A673 (cell line): ENCODE data around the gene CNOT8. TPM values are rescaled to one million over a fixed set of nuclear protein-coding genes. Genes with fewer than 3 reads are reported as not detected.

ENCODE experiments used
- BruUV-seq: library from RNA; stranded (reverse); fragments of 400-500 nt; replicated peaks from 2 replicates; lab custom pipeline; 2021; lab: Mats Ljungman, UMichigan
- CTCF ChIA-PET: fragments of 300-600 bp; sonication (Branson Sonifier 250); formaldehyde crosslinking; loops from one replicate; lab custom pipeline; 2022; ENCODE audit warnings: antibody characterized with exemption; lab: Charles Lee
- POLR2A ChIA-PET: fragments of 300-600 bp; sonication (Branson Sonifier 250); formaldehyde crosslinking; loops from one replicate; lab custom pipeline; 2022; ENCODE audit warnings: antibody characterized with exemption; ENCODE audit not compliant: low non-redundant PET; lab: Charles Lee
- DNase-seq: peaks from one replicate; pipeline ENCODE4 v3.0.0-alpha.2; 2015; ENCODE audit warnings: low spot score
- H3K27ac ChIP-seq: fragments of 200-600 bp; sonication (generic); 2 replicates; pipeline ENCODE4 v1.5.1; 2016; ENCODE audit warnings: mixed run types, low read depth, mild to moderate bottlenecking, mixed read lengths, antibody characterized with exemption, low read length; ENCODE audit not compliant: poor library complexity, severe bottlenecking
- H3K27me3 ChIP-seq: fragments of 200-600 bp; sonication (generic); replicated peaks from 2 replicates; pipeline ENCODE4 v1.6.1; 2017; ENCODE audit warnings: mixed run types, low read depth, mild to moderate bottlenecking, mixed read lengths, antibody characterized with exemption, low read length; ENCODE audit not compliant: insufficient read depth, poor library complexity
- H3K36me3 ChIP-seq: fragments of 200-600 bp; sonication (generic); 2 replicates; pipeline ENCODE4 v1.6.1; 2016; ENCODE audit warnings: mixed run types, mild to moderate bottlenecking, mixed read lengths, antibody characterized with exemption, low read length; ENCODE audit not compliant: insufficient read depth, poor library complexity, severe bottlenecking
- H3K4me1 ChIP-seq: fragments of 200-600 bp; sonication (generic); 2 replicates; pipeline ENCODE4 v1.6.1; 2017; ENCODE audit warnings: mixed run types, mild to moderate bottlenecking, mixed read lengths, antibody characterized with exemption, low read length; ENCODE audit not compliant: insufficient read depth, poor library complexity, severe bottlenecking
- H3K4me3 ChIP-seq: fragments of 200-600 bp; sonication (generic); 2 replicates; pipeline ENCODE4 v1.5.1; 2016; ENCODE audit warnings: low read depth, mixed run types, mild to moderate bottlenecking, mixed read lengths, low read length; ENCODE audit not compliant: poor library complexity, severe bottlenecking
- H3K9me3 ChIP-seq: fragments of 200-600 bp; sonication (generic); 2 replicates; pipeline ENCODE4 v1.6.1; 2016; ENCODE audit warnings: mixed run types, low read depth, mild to moderate bottlenecking, mixed read lengths, antibody characterized with exemption, low read length; ENCODE audit not compliant: poor library complexity, severe bottlenecking
- CTCF ChIP-seq: fragments of 300-800, 200-600 bp; sonication (generic); conservative IDR thresholded peaks from 2 replicates; pipeline ENCODE4 v1.5.1; 2017; ENCODE audit warnings: low read depth, mild to moderate bottlenecking, antibody characterized with exemption, low read length, moderate library complexity, mixed read lengths
- EZH2 ChIP-seq: fragments of 200-600 bp; sonication (generic); IDR thresholded peaks from 2 replicates; pipeline ENCODE4 v1.6.1; 2017; ENCODE audit warnings: borderline replicate concordance, low read depth, mild to moderate bottlenecking, mixed read lengths, antibody characterized with exemption, low read length; ENCODE audit not compliant: poor library complexity, severe bottlenecking
- intact Hi-C: fragments of 100-400 bp; cut with micrococcal nuclease; formaldehyde crosslinking; loops from one replicate; pipeline ENCODE4 v1.10.0; 2022; ENCODE audit not compliant: unreplicated experiment
- total RNA-seq: library from RNA; stranded (reverse); gene quantifications from 2 replicates; pipeline ENCODE4 v1.2.3, GENCODE V29; 2021

CNOT8 gene
- total RNA-seq, 1 experiment from 2014 or later, result 45.2 TPM

GRCh38 chr5:154850255-154851062, 8.0 kb upstream of the CNOT8 start, which contains the start of gene FAXDC2:
Gene FAXDC2 (minus strand): TSS chr5:154850603. CDS start chr5:154838178, 12,425 bp downstream.
- no peak within 1 kb of the TSS for H3K27ac ChIP-seq
- intact Hi-C loops, result no loop called here
- TF ChIP-seq EZH2 (no peak), CTCF (no peak)
- H3K4me3 ChIP-seq, result no peak within 1 kb of the TSS
- H3K9me3 ChIP-seq, result no peaks in the 10 kb centered on the region
- ChIA-PET CTCF (no interaction called here), POLR2A (no interaction called here)
- H3K27me3 ChIP-seq, result no peaks in the 10 kb centered on the region
- H3K4me1 ChIP-seq, result no peaks in the 10 kb centered on the region
- no peak for DNase-seq
- BruUV-seq, result no TSS peak
- no peaks in the 10 kb centered on the region for H3K36me3 ChIP-seq

GRCh38 chr5:154851351-154851750, 7.1 kb upstream of the CNOT8 start:
- CTCF ChIA-PET, result no interaction called here

More at GRCh38 chr5:154851351-154851750, 7.1 kb upstream of the CNOT8 start:
- Histone ChIP-seq H3K4me1 (no peaks in the 10 kb centered on the region), H3K9me3 (no peaks in the 10 kb centered on the region), H3K27ac (no peak overlapping the region), H3K27me3 (no peaks in the 10 kb centered on the region), H3K4me3 (no peak overlapping the region), H3K36me3 (no peaks in the 10 kb centered on the region)
- TF ChIP-seq EZH2 (no peak), CTCF (no peak)
- intact Hi-C loops, result no loop called here
- BruUV-seq, result no TSS peak
- POLR2A ChIA-PET, result no interaction called here
- no peak for DNase-seq
